ENCODE data around the gene LRP6. TPM values are rescaled to one million over a fixed set of nuclear protein-coding genes. Genes with fewer than 3 reads are reported as not detected.

LRP6 gene
- polyA plus RNA-seq, 1 donor, result 25.2 TPM

- WGBS (ENCODE audit: insufficient coverage, low lambda C conversion rate), result no CpG with 5 or more reads among the region's 6 CpGs
- no peak overlapping the region for H3K4me3 ChIP-seq (ENCODE audit: low read length)
- H3K36me3 ChIP-seq (ENCODE audit: control insufficient read depth, insufficient read depth, low read length), result peaks cover 23% of the 10 kb centered on the region
- H3K27me3 ChIP-seq (ENCODE audit: control insufficient read depth, insufficient read depth, low read length), result no peaks in the 10 kb centered on the region
- no peaks in the 10 kb centered on the region for H3K9me3 ChIP-seq (ENCODE audit: control insufficient read depth, low read depth, low read length)
- no peak for DNase-seq
- no peak overlapping the region for H3K27ac ChIP-seq (ENCODE audit: low read length)
- no peaks in the 10 kb centered on the region for H3K4me1 ChIP-seq (ENCODE audit: control insufficient read depth, insufficient read depth, low read length)
These were observed 168.8 kb downstream of the LRP6 start for GRCh38 chr12:12097891-12098690.

GRCh38 chr12:12095021-12095420 is 171.8 kb downstream of the LRP6 start:
- no peak for DNase-seq
- peaks cover 27% of the 10 kb centered on the region for H3K36me3 ChIP-seq (ENCODE audit: control insufficient read depth, insufficient read depth, low read length)
- no peaks in the 10 kb centered on the region for H3K27me3 ChIP-seq (ENCODE audit: control insufficient read depth, insufficient read depth, low read length)
- H3K4me3 ChIP-seq (ENCODE audit: low read length), result no peak overlapping the region
- H3K27ac ChIP-seq (ENCODE audit: low read length), result no peak overlapping the region
- no peaks in the 10 kb centered on the region for H3K4me1 ChIP-seq (ENCODE audit: control insufficient read depth, insufficient read depth, low read length)
- WGBS (ENCODE audit: insufficient coverage, low lambda C conversion rate), result no CpG with 5 or more reads among the region's 3 CpGs
- no peaks in the 10 kb centered on the region for H3K9me3 ChIP-seq (ENCODE audit: control insufficient read depth, low read depth, low read length)

DNA sequence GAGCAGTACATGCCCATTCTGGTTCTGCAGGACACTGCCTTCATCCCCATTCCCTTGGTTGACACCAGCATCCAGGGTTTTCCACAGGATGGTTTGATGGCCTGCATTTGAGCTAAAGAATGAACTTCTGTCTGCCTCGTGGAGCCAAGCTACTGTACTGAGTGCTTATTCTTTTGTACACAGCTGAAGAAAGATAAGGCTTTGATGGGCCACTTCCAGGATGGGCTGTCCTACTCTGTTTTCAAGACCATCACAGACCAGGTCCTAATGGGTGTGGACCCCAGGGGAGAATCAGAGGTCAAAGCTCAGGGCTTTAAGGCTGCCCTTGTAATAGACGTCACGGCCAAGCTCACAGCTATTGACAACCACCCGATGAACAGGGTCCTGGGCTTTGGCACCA is 172.4 kb downstream of the LRP6 start:
- no CpG with 5 or more reads among the region's 4 CpGs for WGBS (ENCODE audit: insufficient coverage, low lambda C conversion rate)
- H3K4me3 ChIP-seq (ENCODE audit: low read length), result no peak overlapping the region
- no peaks in the 10 kb centered on the region for H3K4me1 ChIP-seq (ENCODE audit: control insufficient read depth, insufficient read depth, low read length)
- H3K9me3 ChIP-seq (ENCODE audit: control insufficient read depth, low read depth, low read length), result no peaks in the 10 kb centered on the region
- peaks cover 27% of the 10 kb centered on the region for H3K36me3 ChIP-seq (ENCODE audit: control insufficient read depth, insufficient read depth, low read length)
- no peak overlapping the region for H3K27ac ChIP-seq (ENCODE audit: low read length)
- no peak for DNase-seq
- no peaks in the 10 kb centered on the region for H3K27me3 ChIP-seq (ENCODE audit: control insufficient read depth, insufficient read depth, low read length)

DNA sequence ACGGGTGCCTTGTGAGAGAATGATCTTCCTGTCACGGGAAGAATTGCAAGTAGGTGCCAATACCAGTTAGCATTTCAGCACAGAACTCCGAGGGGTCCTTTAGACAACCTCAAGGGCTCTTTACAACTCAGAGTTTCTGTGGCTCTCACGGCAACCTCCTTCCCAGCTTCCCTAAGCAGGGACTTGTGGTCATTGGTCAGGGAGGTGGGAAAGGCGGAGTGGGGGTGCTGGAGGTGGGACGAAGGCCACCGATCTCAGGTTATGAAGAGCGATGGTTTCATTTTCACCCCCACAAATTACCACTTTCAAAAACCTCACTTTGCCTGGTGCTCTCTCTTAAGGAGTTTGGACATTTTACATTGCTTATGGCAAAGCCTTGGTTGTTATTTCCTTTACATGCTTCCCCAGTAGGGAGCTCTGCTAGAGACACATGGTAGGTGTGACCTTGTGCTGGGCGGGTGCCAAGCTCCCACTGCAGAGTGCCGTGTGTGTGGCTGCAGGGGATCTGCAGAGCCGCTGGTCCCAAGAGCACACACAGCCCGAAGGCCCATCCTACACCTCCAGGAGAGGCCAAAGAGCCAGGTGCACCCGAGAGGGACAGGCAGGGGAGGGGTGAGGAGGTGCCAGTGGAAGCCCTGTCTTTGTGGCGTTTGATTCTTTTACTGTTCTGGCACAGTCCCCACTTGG is 174.7 kb downstream of the LRP6 start:
- Histone ChIP-seq H3K4me1 (ENCODE audit: control insufficient read depth, insufficient read depth, low read length) (no peaks in the 10 kb centered on the region), H3K27ac (ENCODE audit: low read length) (no peak overlapping the region), H3K36me3 (ENCODE audit: control insufficient read depth, insufficient read depth, low read length) (peaks cover 31% of the 10 kb centered on the region), H3K27me3 (ENCODE audit: control insufficient read depth, insufficient read depth, low read length) (no peaks in the 10 kb centered on the region), H3K9me3 (ENCODE audit: control insufficient read depth, low read depth, low read length) (no peaks in the 10 kb centered on the region), H3K4me3 (ENCODE audit: low read length) (no peak overlapping the region)
- DNase-seq, result no peak
- WGBS (ENCODE audit: insufficient coverage, low lambda C conversion rate), result 100% methylated on average over 1 of the region's 14 CpGs

DNA sequence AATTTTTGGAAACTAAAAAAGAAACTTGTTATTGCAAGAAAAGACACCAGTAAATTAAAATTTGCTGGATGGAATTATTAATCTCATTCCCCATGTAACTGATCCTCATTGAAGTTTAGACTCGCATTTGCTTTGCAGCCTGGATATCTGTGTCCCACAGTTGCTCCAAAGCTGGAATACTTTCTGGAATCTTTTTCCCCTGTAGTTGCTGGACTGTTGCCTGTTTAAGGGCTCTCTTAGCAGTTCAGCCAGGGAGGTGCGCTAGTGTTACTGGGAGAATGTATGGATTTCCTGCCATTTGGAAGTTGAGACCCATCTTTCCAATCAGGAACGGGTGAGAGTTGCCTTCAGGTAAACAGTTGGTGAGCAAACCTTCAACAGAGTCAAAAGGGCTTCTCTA is 175.8 kb downstream of the LRP6 start:
- Histone ChIP-seq H3K9me3 (ENCODE audit: control insufficient read depth, low read depth, low read length) (no peaks in the 10 kb centered on the region), H3K27ac (ENCODE audit: low read length) (no peak overlapping the region), H3K4me3 (ENCODE audit: low read length) (no peak overlapping the region), H3K27me3 (ENCODE audit: control insufficient read depth, insufficient read depth, low read length) (no peaks in the 10 kb centered on the region), H3K4me1 (ENCODE audit: control insufficient read depth, insufficient read depth, low read length) (no peaks in the 10 kb centered on the region), H3K36me3 (ENCODE audit: control insufficient read depth, insufficient read depth, low read length) (peaks cover 33% of the 10 kb centered on the region)
- no CpG with 5 or more reads among the region's 3 CpGs for WGBS (ENCODE audit: insufficient coverage, low lambda C conversion rate)
- DNase-seq, result no peak

GRCh38 chr12:12088761-12089160 is 178.1 kb downstream of the LRP6 start:
- no peak overlapping the region for H3K4me3 ChIP-seq (ENCODE audit: low read length)
- no CpG with 5 or more reads among the region's 9 CpGs for WGBS (ENCODE audit: insufficient coverage, low lambda C conversion rate)
- peaks cover 34% of the 10 kb centered on the region for H3K36me3 ChIP-seq (ENCODE audit: control insufficient read depth, insufficient read depth, low read length)
- no peaks in the 10 kb centered on the region for H3K4me1 ChIP-seq (ENCODE audit: control insufficient read depth, insufficient read depth, low read length)
- H3K27me3 ChIP-seq (ENCODE audit: control insufficient read depth, insufficient read depth, low read length), result no peaks in the 10 kb centered on the region
- no peak for DNase-seq
- no peaks in the 10 kb centered on the region for H3K9me3 ChIP-seq (ENCODE audit: control insufficient read depth, low read depth, low read length)
- no peak overlapping the region for H3K27ac ChIP-seq (ENCODE audit: low read length)

- no peak for DNase-seq
- Histone ChIP-seq H3K27me3 (ENCODE audit: control insufficient read depth, insufficient read depth, low read length) (no peaks in the 10 kb centered on the region), H3K9me3 (ENCODE audit: control insufficient read depth, low read depth, low read length) (no peaks in the 10 kb centered on the region), H3K36me3 (ENCODE audit: control insufficient read depth, insufficient read depth, low read length) (peaks cover 34% of the 10 kb centered on the region), H3K27ac (ENCODE audit: low read length) (no peak overlapping the region), H3K4me1 (ENCODE audit: control insufficient read depth, insufficient read depth, low read length) (no peaks in the 10 kb centered on the region), H3K4me3 (ENCODE audit: low read length) (no peak overlapping the region)
- WGBS (ENCODE audit: insufficient coverage, low lambda C conversion rate), result no CpG with 5 or more reads among the region's 10 CpGs
These were observed 178.7 kb downstream of the LRP6 start for GRCh38 chr12:12088147-12088546.

- H3K4me1 ChIP-seq (ENCODE audit: control insufficient read depth, insufficient read depth, low read length), result no peaks in the 10 kb centered on the region
- H3K27ac ChIP-seq (ENCODE audit: low read length), result no peak overlapping the region
- no peak overlapping the region for H3K4me3 ChIP-seq (ENCODE audit: low read length)
- H3K9me3 ChIP-seq (ENCODE audit: control insufficient read depth, low read depth, low read length), result no peaks in the 10 kb centered on the region
- WGBS (ENCODE audit: insufficient coverage, low lambda C conversion rate), result no CpG with 5 or more reads among the region's 2 CpGs
- peaks cover 34% of the 10 kb centered on the region for H3K36me3 ChIP-seq (ENCODE audit: control insufficient read depth, insufficient read depth, low read length)
- H3K27me3 ChIP-seq (ENCODE audit: control insufficient read depth, insufficient read depth, low read length), result no peaks in the 10 kb centered on the region
- DNase-seq, result no peak
These were observed 179.2 kb downstream of the LRP6 start for GRCh38 chr12:12087693-12088034.

DNA sequence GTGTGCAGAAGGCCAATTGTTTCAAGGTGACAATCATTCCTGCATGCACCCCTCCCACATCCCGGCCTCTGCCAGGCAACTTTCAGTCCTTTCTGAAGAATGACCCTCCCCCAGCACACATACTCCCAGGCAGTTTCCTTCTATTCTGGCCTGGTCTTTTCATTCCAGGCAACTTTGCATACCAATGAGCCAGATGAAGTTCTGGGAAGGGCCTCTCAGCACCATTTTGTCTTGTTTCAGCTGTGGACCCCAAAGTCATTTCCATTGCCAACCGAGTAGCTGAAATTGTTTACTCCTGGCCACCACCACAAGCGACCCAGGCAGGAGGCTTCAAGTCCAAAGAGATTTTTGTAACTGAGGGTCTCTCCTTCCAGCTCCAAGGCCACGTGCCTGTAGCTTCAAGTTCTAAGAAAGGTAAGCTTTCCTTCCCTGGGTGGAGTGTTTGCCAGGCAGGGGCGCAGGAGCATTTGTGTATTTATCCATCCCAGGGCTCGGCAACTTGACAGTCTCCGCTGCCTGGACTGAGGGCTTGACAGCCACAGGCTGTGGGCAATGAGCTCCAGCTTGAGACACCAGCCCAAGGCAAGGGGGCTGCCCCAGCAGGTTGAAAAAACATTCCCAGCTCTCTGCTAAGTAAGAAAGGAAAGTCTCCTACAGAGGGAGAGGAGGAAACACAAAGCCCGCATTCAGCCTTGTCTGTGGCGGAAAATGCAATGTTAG is 179.7 kb downstream of the LRP6 start:
- Histone ChIP-seq H3K4me3 (ENCODE audit: low read length) (no peak overlapping the region), H3K4me1 (ENCODE audit: control insufficient read depth, insufficient read depth, low read length) (peaks cover 2% of the 10 kb centered on the region), H3K27ac (ENCODE audit: low read length) (no peak overlapping the region), H3K27me3 (ENCODE audit: control insufficient read depth, insufficient read depth, low read length) (no peaks in the 10 kb centered on the region), H3K36me3 (ENCODE audit: control insufficient read depth, insufficient read depth, low read length) (peaks cover 30% of the 10 kb centered on the region), H3K9me3 (ENCODE audit: control insufficient read depth, low read depth, low read length) (no peaks in the 10 kb centered on the region)
- DNase-seq, result no peak
- 100% methylated on average over 1 of the region's 9 CpGs for WGBS (ENCODE audit: insufficient coverage, low lambda C conversion rate)

- peak in 1 of 2 donors; percentile 32 for DNase-seq
- Histone ChIP-seq H3K27me3 (ENCODE audit: control insufficient read depth, insufficient read depth, low read length) (no peaks in the 10 kb centered on the region), H3K9me3 (ENCODE audit: control insufficient read depth, low read depth, low read length) (no peaks in the 10 kb centered on the region), H3K4me3 (ENCODE audit: low read length) (no peak overlapping the region), H3K27ac (ENCODE audit: low read length) (no peak overlapping the region), H3K36me3 (ENCODE audit: control insufficient read depth, insufficient read depth, low read length) (peaks cover 27% of the 10 kb centered on the region), H3K4me1 (ENCODE audit: control insufficient read depth, insufficient read depth, low read length) (peaks cover 9% of the 10 kb centered on the region)
- 70% methylated on average over 2 of the region's 5 CpGs for WGBS (ENCODE audit: insufficient coverage, low lambda C conversion rate)
These were observed 180.5 kb downstream of the LRP6 start for GRCh38 chr12:12086362-12086761.
